Superior temporal gyrus (tissue), 1 donor: ENCODE measurements around the gene ADAMTS6.

Source experiments
- DNase-seq: peaks from one replicate; pipeline ENCODE4 v3.0.0-alpha.2; 2016; ENCODE audit errors: extremely low spot score

The ADAMTS6 gene

DNA sequence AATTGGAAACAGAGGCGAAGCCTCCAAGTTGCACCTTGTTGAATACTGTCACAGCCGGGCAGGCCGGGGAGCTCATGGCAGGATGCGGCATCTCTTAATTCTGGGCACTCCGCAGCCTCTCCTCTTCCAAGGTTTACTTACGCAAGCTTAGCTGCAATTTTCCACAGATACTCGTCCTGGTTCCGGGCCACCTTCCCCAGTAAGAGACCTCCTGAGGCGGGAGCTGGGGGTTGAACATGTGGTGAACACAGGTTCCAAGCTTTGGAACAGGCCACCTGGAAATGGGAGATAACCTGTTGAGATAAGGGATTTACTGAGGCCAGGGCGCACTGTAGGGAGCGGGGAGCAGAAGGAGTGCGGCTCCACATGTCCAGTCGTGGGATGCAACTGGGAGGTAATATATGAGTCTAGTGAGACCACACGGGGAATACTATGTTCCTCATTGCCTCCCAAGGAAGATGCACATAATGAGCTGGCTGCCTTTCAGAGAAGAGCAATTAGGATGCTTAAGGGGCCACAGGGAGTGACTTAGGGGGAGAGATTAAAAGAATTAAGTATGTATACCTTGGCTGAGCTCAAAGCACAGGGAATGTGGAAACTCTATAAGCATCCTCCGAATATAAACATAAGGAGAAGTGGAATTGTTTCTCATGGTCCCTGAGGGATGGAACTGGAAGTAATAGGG, 377.8 kb downstream of the ADAMTS6 start:
- no peak for DNase-seq

DNA sequence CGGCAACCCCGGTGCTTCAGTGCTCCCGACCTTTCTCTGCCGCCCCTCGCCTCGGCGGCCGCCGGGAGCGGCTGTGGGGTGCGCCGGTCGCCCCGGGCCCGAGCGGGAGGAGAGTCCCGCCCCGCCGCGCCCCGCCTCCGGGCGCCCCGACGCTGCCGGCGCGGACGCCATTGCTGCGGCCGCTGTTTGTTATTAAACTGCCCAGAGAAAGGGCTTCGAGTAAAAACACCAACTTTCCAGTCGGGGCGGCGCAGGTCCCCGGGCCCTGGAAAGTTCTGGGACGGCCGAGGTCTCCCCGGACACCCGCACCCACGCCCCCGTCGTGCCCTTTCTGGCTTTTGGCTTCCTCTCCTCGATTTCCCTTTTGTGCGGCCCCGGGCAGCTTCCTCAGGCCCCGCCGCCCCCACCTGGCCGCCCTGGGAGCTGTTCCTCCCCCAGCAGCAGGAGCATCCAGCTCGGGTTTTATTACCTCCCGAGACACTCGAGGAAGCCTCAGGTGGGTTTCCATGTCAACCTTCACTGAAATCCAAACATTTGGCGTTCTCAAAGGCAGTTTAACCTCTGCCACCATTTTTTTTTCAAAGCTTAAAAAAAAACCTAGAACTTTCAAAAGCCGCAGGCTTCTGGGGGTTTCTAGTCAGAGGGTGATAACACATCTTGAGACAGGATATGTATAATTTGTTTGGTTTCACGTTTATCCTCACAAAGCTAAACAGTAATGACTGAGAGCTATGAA, 378.6 kb downstream of the ADAMTS6 start:
- no peak for DNase-seq

DNA sequence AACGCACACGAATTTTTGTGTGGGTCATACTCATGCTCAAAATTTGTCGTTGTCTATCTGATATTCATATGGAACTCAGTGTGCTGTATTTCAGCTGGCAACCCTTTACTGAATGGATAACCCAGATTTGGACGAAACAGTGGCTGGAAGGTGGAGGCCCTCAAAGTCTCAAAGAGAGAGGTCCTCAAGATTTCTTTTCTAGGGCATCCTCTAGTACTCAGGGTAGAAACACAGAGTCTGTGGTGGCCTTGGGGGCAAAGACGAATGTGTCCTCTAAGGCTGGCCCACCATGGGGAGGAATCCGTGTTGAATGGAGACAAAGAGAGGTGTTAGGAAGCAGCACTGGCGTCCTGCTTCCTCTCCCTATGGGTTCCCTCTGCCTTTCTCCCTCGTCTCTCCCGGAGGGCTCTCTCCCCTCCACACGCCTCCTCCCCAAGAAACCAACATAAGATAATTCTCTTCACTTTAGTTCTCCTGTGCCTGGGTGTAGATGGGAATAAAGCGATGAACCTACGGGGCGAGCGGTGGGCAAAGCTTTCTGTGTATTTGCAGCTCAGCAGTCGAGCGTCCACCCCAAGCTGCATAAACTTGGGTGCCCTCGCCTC, 379.2 kb downstream of the ADAMTS6 start:
- DNase-seq = no peak

DNA sequence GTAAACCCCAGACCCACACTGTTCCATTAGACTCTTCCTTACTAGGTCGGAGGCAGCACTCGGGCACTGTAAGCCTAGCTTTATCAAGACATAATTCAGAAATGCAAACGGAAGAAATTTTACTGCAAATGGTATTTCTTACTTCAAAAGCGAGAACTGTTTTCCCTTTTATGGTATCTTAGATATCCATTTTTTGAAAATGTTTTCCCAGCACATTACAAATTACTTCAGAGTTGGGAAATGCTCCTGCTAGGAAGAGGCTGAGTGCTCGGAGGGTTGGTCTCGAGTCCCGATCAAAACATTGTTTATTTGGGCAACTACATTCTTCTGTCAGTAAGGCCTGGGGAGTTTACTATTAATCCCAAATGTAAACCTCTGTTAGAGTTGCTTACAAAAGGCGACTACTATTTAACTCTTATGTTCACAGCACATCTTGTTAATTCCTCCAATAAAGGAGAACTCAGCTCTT, 380.1 kb downstream of the ADAMTS6 start:
- no peak for DNase-seq

DNA sequence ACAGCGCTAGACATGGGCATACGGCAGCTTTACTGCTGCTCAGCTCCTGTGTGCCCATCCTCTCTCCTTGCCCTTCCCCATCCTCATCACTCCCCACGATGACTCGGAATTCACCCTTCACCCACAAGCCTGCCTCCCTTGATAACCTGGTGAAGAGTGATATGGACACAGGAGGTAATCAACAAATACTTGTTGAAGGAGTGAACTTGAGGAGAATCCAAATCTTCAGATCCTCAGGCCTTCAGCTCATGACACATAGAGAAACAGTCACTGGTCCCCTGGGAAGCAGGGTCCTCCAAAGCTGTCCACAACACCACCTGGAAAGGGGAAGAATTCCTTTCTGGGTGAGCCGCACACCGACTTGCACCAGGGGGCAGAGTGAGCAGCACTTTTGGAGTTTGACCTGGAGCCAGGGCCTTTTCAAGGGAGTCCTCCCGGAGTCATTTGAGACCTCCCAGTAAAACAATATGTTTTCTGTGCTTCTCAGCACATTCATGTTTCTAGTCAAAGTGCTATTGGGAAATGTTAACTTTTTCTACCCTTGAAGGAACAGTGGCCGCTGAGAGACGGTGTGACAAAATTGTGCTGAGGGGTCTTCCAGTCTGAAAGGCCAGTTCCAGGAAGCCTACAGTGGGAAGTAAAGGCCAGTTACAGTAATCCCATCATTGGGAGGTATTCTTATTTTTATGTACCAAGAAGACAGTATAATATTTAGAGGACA, 380.6 kb downstream of the ADAMTS6 start:
- DNase-seq = no peak
